Lower lobe of right lung (tissue), 2 donors: ENCODE results near the gene GDF9. TPM values are rescaled to one million over a fixed set of nuclear protein-coding genes. Genes with fewer than 3 reads are reported as not detected.

Source experiments
- ATAC-seq, 2 donors: fragments of 200-7000 bp; cut with Tn5 transposase; one replicate each; pipeline ENCODE4 v1.9.1; 2020 to 2022; ENCODE audit warnings: mild to moderate bottlenecking in 2 of 2, moderate library complexity in 2 of 2
- DNase-seq: peaks from one replicate; pipeline ENCODE4 v3.0.0-alpha.2; 2020
- H3K27ac ChIP-seq: fragments of 200-600 bp; one replicate; pipeline ENCODE4 v1.8.0; 2022
- H3K27me3 ChIP-seq: fragments of 200-600 bp; one replicate; pipeline ENCODE4 v1.8.0; 2022; ENCODE audit warnings: low read depth
- H3K36me3 ChIP-seq: fragments of 200-600 bp; one replicate; pipeline ENCODE4 v1.8.0; 2022; ENCODE audit warnings: mild to moderate bottlenecking
- H3K4me1 ChIP-seq: fragments of 200-600 bp; one replicate; pipeline ENCODE4 v1.8.0; 2022
- H3K4me3 ChIP-seq: fragments of 200-600 bp; one replicate; pipeline ENCODE4 v1.8.0; 2022; ENCODE audit warnings: mild to moderate bottlenecking
- H3K9me3 ChIP-seq: fragments of 200-600 bp; one replicate; pipeline ENCODE4 v1.8.0; 2022
- CTCF ChIP-seq: fragments of 200-600 bp; IDR thresholded peaks from one replicate; pipeline ENCODE4 v1.8.0; 2022; ENCODE audit warnings: antibody characterized with exemption, mild to moderate bottlenecking
- intact Hi-C: fragments of 100-400 bp; cut with DNase I; formaldehyde crosslinking; loops from one replicate; pipeline ENCODE4 v1.11.0; 2022
- total RNA-seq: library from RNA; stranded (reverse); fragmentation: NEBNext Ultra II Directional; extraction: Animal tissue kit (Norgen Biotek cat#: 25700); gene quantifications from one replicate; pipeline ENCODE4 v1.2.1, GENCODE V29; 2021
- donor health status: DM: no; HTN: yes; CAD: no; lungs with severe emphysema.

The GDF9 gene
- total RNA-seq, 1 donor from 2014 or later = 0.15 TPM

DNA sequence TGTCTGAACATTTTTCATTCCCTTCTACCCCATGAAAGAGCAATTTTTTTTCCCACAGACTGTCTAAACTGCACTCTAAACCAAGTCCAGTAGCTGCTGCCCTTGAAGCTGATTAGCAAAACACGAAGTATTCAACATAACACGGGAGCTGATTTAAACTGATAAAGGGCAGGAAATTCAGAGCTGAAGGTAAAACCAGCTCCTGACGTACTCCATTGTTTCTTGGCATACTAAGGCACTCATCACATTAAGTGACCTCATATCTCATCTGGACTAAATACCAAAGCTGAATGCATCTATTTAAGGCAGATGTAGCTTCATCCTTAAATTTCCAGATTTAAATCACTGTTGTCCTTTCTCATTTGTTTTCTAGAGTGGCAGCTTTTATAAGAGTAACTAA lies 12.0 kb downstream of the GDF9 start:
- no peaks in the 10 kb centered on the region for H3K9me3 ChIP-seq
- DNase-seq = no peak
- H3K36me3 ChIP-seq = no peaks in the 10 kb centered on the region
- no peaks in the 10 kb centered on the region for H3K27me3 ChIP-seq
- intact Hi-C loops = no loop called here
- peaks cover 9% of the 10 kb centered on the region for H3K4me1 ChIP-seq
- no peak for TF ChIP-seq CTCF
- no peak for ATAC-seq
- H3K4me3 ChIP-seq = no peak overlapping the region
- H3K27ac ChIP-seq = no peak overlapping the region

DNA sequence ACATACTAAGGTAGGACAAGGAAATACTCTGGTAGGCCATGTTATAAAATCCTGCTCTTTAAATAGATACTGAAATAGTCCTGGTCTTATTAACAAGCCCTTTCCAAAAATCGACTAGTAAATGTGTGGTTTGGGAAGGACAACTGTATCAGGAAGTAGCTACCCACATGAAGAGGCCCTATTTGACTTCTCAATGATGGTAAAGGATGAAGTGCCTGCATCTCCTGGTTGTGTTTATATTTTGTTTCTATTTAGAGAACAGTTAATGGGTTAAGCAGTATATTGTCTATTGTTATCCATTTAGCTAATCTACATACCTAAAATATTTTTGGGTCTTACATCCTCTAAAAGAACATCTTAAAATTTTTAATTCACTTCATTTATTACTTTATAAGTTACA lies 12.5 kb downstream of the GDF9 start:
- no peaks in the 10 kb centered on the region for H3K9me3 ChIP-seq
- no peak overlapping the region for H3K4me3 ChIP-seq
- no peak for TF ChIP-seq CTCF
- ATAC-seq (no peak), DNase-seq (no peak)
- no peak overlapping the region for H3K27ac ChIP-seq
- H3K36me3 ChIP-seq = no peaks in the 10 kb centered on the region
- intact Hi-C loops = no loop called here
- no peaks in the 10 kb centered on the region for H3K27me3 ChIP-seq
- H3K4me1 ChIP-seq = peaks cover 9% of the 10 kb centered on the region

DNA sequence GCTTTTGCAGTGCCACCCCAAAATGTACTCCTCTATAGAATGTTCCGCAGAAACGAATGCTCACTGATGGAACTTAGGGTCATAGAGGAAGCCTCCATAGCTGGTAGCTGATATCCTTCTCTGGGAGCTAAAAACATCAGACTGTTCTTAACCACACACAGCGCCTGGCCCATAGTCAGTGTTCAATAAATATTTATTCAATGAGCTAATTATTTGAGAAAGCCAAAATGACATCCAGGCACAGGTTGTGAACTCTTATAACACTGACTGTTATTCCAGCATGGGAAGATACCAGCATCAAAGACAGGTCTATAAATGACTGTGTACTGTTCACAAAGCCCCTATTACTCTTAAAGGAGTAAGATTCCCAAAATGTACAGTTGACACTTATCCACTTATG lies 12.9 kb downstream of the GDF9 start:
- Histone ChIP-seq H3K27me3 (no peaks in the 10 kb centered on the region), H3K9me3 (no peaks in the 10 kb centered on the region), H3K4me3 (no peak overlapping the region), H3K27ac (no peak overlapping the region), H3K4me1 (peaks cover 9% of the 10 kb centered on the region), H3K36me3 (no peaks in the 10 kb centered on the region)
- DNase-seq (no peak), ATAC-seq (no peak)
- intact Hi-C loops = no loop called here
- TF ChIP-seq CTCF = no peak

- DNase-seq = no peak
- no peaks in the 10 kb centered on the region for H3K36me3 ChIP-seq
- no peak overlapping the region for H3K4me3 ChIP-seq
- no peak for ATAC-seq
- no peak overlapping the region for H3K27ac ChIP-seq
- H3K4me1 ChIP-seq = peaks cover 9% of the 10 kb centered on the region
- H3K9me3 ChIP-seq = no peaks in the 10 kb centered on the region
- H3K27me3 ChIP-seq = no peaks in the 10 kb centered on the region
- no peak for TF ChIP-seq CTCF
- intact Hi-C loops = no loop called here
Measured at GRCh38 chr5:132850066-132850465, 16.2 kb downstream of the GDF9 start.

GRCh38 chr5:132849347-132849746 lies 16.9 kb downstream of the GDF9 start:
- Histone ChIP-seq H3K36me3 (no peaks in the 10 kb centered on the region), H3K4me1 (peaks cover 9% of the 10 kb centered on the region), H3K9me3 (no peaks in the 10 kb centered on the region), H3K4me3 (no peak overlapping the region), H3K27me3 (no peaks in the 10 kb centered on the region), H3K27ac (no peak overlapping the region)
- no peak for DNase-seq
- no peak for TF ChIP-seq CTCF
- intact Hi-C loops = no loop called here
- ATAC-seq = no peak

DNA sequence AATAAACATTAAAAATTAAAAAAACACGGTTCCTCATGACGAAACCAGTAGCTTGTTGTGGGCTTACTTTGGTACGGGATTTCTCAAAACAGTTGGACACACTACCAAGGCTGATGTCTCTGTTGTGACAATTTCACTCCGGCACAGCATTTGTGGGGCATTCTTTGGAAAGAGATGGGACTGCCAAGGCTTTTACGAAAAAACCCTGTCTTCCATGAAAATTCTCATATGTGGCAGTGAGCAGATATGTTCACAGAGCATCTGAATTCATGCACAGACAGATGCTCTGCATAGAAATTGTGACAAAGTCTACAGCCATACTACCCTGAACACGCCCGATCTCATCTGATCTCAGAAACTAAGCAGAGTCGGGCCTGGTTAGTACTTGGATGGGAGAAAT lies 18.0 kb downstream of the GDF9 start:
- Histone ChIP-seq H3K36me3 (no peaks in the 10 kb centered on the region), H3K4me3 (no peak overlapping the region), H3K27ac (no peak overlapping the region), H3K27me3 (no peaks in the 10 kb centered on the region), H3K9me3 (no peaks in the 10 kb centered on the region), H3K4me1 (peaks cover 1% of the 10 kb centered on the region)
- DNase-seq (no peak), ATAC-seq (no peak)
- intact Hi-C loops = no loop called here
- no peak for TF ChIP-seq CTCF
